HEK293T (cell line): ENCODE results near the gene RER1.

Source experiments
- CTCF ChIA-PET: fragments of 350-600 bp; formaldehyde crosslinking; extraction: SDS; loops from one replicate; lab custom pipeline; 2021; ENCODE audit warnings: antibody characterized with exemption, inconsistent platforms; lab: Yijun Ruan, JAX
- POLR2A ChIA-PET: fragments of 350-600 bp; formaldehyde crosslinking; extraction: SDS; loops from one replicate; lab custom pipeline; 2020; ENCODE audit warnings: antibody characterized with exemption, inconsistent platforms; lab: Yijun Ruan, JAX
- DNase-seq: peaks from one replicate; pipeline ENCODE4 v3.0.0; 2012; ENCODE audit warnings: mixed read lengths; ENCODE audit errors: extremely low spot score
- ARNT ChIP-seq: fragments of 450-650 bp; IDR thresholded peaks from 2 replicates; pipeline ENCODE4 v1.6.1; 2017; ENCODE audit warnings: mild to moderate bottlenecking
- BHLHE40 ChIP-seq: fragments of 450-650 bp; IDR thresholded peaks from 2 replicates; pipeline ENCODE4 v1.6.1; 2016; ENCODE audit warnings: mild to moderate bottlenecking, moderate library complexity, borderline replicate concordance
- CTBP1 ChIP-seq: fragments of 450-650 bp; IDR thresholded peaks from 2 replicates; pipeline ENCODE4 v1.6.1; 2016; ENCODE audit warnings: borderline replicate concordance
- ELF4 ChIP-seq: fragments of 450-650 bp; IDR thresholded peaks from 2 replicates; pipeline ENCODE4 v1.6.1; 2017; ENCODE audit warnings: antibody characterized with exemption
- FOXA1 ChIP-seq: fragments of 450-650 bp; IDR thresholded peaks from 2 replicates; pipeline ENCODE4 v1.6.1; 2016; ENCODE audit warnings: mild to moderate bottlenecking
- FOXK2 ChIP-seq: fragments of 450-650 bp; IDR thresholded peaks from 2 replicates; pipeline ENCODE4 v1.6.1; 2016; ENCODE audit warnings: mild to moderate bottlenecking
- FOXM1 ChIP-seq: fragments of 450-650 bp; IDR thresholded peaks from 2 replicates; pipeline ENCODE4 v1.6.1; 2017; ENCODE audit warnings: mild to moderate bottlenecking, borderline replicate concordance
- HDGF ChIP-seq: fragments of 450-650 bp; IDR thresholded peaks from 2 replicates; pipeline ENCODE4 v1.6.1; 2017; ENCODE audit warnings: antibody characterized with exemption, borderline replicate concordance
- L3MBTL2 ChIP-seq: fragments of 450-650 bp; conservative IDR thresholded peaks from 2 replicates; pipeline ENCODE4 v1.6.1; 2016; ENCODE audit warnings: mild to moderate bottlenecking
- LEF1 ChIP-seq: fragments of 450-650 bp; IDR thresholded peaks from 2 replicates; pipeline ENCODE4 v1.6.1; 2017; ENCODE audit warnings: mild to moderate bottlenecking, borderline replicate concordance
- NFRKB ChIP-seq: fragments of 450-650 bp; IDR thresholded peaks from 2 replicates; pipeline ENCODE4 v1.6.1; 2016; ENCODE audit warnings: mild to moderate bottlenecking, moderate library complexity
- PKNOX1 ChIP-seq: fragments of 450-650 bp; IDR thresholded peaks from 2 replicates; pipeline ENCODE4 v1.6.1; 2016
- SP1 ChIP-seq: fragments of 450-650 bp; IDR thresholded peaks from 2 replicates; pipeline ENCODE4 v1.6.1; 2017
- SUZ12 ChIP-seq: fragments of 450-650 bp; IDR thresholded peaks from 2 replicates; pipeline ENCODE4 v1.6.1; 2016; ENCODE audit warnings: mild to moderate bottlenecking
- TARDBP ChIP-seq: fragments of 450-650 bp; IDR thresholded peaks from 2 replicates; pipeline ENCODE4 v1.6.1; 2016
- ZNF384 ChIP-seq: fragments of 450-650 bp; IDR thresholded peaks from 2 replicates; pipeline ENCODE4 v1.6.1; 2016

The RER1 gene

GRCh38 chr1:2447276-2448097 is 55.8 kb downstream of the RER1 start:
- ChIA-PET POLR2A (interaction anchor here (0.8 to 2.0 kb wide), 6 partner anchors 17 to 138 kb away, joined by 3 to 11 read pairs (median 3); partner anchors contain the start of gene PANK4), CTCF (no interaction called here)
- no peak for TF ChIP-seq PKNOX1
- DNase-seq, result no peak

GRCh38 chr1:2448098-2448445 is 56.4 kb downstream of the RER1 start:
- TF ChIP-seq SP1, result no peak
- TF ChIP-seq L3MBTL2, result no peak
- TF ChIP-seq FOXK2, result no peak
- no peak for TF ChIP-seq NFRKB
- TF ChIP-seq BHLHE40, result no peak
- no peak for TF ChIP-seq TARDBP
- TF ChIP-seq FOXM1, result no peak
- CTCF ChIA-PET, result no interaction called here
- no peak for DNase-seq
- POLR2A ChIA-PET, result interaction anchor here (1.1 to 1.4 kb wide), 3 partner anchors 16 to 78 kb away, joined by 3 read pairs; partner anchors contain the start of gene PANK4

GRCh38 chr1:2449636-2450454 is 58.2 kb downstream of the RER1 start:
- TF ChIP-seq FOXK2, result no peak
- TF ChIP-seq L3MBTL2, result no peak
- TF ChIP-seq ELF4, result no peak
- TF ChIP-seq SP1, result no peak
- TF ChIP-seq ZNF384, result no peak
- no peak for TF ChIP-seq HDGF
- no peak for TF ChIP-seq FOXA1
- no peak for TF ChIP-seq BHLHE40
- TF ChIP-seq CTBP1, result no peak
- no peak for TF ChIP-seq ARNT
- no peak for TF ChIP-seq PKNOX1
- TF ChIP-seq TARDBP, result no peak
- no peak for TF ChIP-seq NFRKB
- no peak for TF ChIP-seq SUZ12
- TF ChIP-seq LEF1, result no peak
- no peak for TF ChIP-seq FOXM1
- CTCF ChIA-PET, result no interaction called here
- POLR2A ChIA-PET, result interaction anchor here (1.0 kb wide), 1 partner anchor 77 kb away, joined by 3 read pairs; the partner anchor contains the start of gene PANK4
- DNase-seq, result no peak

- ChIA-PET POLR2A (no interaction called here), CTCF (no interaction called here)
- DNase-seq, result no peak
- TF ChIP-seq TARDBP (no peak), BHLHE40 (no peak), HDGF (no peak), ZNF384 (no peak), LEF1 (no peak), ELF4 (no peak), SP1 (no peak), SUZ12 (no peak), ARNT (no peak), PKNOX1 (no peak), FOXK2 (no peak), NFRKB (no peak), CTBP1 (no peak), L3MBTL2 (no peak), FOXM1 (no peak), FOXA1 (no peak)
These were observed 60.1 kb downstream of the RER1 start for GRCh38 chr1:2451741-2452140.

- POLR2A ChIA-PET, result no interaction called here
These were observed 60.7 kb downstream of the RER1 start for GRCh38 chr1:2452201-2452931.

More at GRCh38 chr1:2452201-2452931, 60.7 kb downstream of the RER1 start:
- TF ChIP-seq HDGF, result no peak
- no peak for TF ChIP-seq FOXA1
- TF ChIP-seq SUZ12, result no peak
- TF ChIP-seq LEF1, result no peak
- no peak for TF ChIP-seq SP1
- TF ChIP-seq FOXM1, result no peak
- no peak for TF ChIP-seq L3MBTL2
- no peak for TF ChIP-seq ARNT
- TF ChIP-seq PKNOX1, result no peak
- no peak for DNase-seq
- CTCF ChIA-PET, result interaction anchor here (1.0 kb wide), 1 partner anchor 109 kb away, joined by 3 read pairs; no protein-coding TSS in a partner anchor
